ENCODE data around the gene CMPK1. TPM values are rescaled to one million over a fixed set of nuclear protein-coding genes. Genes with fewer than 3 reads are reported as not detected.

CMPK1 gene
- total and polyA plus RNA-seq, 2 of the 4 experiments (the other 2 are of a cell fraction), result 23.1 to 31.9 TPM

DNA sequence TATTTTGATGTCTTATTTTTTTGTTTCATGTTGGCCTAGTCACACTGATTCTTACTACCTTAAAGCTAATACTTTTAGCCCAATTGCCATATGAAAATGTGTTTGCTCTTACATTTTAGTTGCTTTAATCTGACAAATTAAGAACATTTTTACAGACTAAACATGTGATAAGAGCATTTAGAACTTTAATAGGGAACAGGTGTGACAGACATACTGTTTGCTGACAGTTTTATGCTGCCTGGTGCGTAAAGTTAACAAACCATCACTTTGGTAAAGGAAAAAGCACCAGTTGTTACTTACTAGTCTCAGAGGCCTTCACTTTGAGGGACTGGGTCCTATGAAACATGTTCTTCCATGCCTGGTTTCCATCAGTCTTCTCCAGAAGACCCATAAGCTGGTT is 14.7 kb downstream of the CMPK1 start:
- Histone ChIP-seq H2AK5ac (ENCODE audit: low read depth, low read length) (no peak overlapping the region), H3K23ac (ENCODE audit: low read depth, low read length) (no peak overlapping the region), H2AFZ (replicated peaks; ENCODE audit: low read length, poor library complexity) (no peak overlapping the region), H2BK20ac (ENCODE audit: low read depth, low read length) (no peak overlapping the region), H3K4me3 (ENCODE audit: insufficient read depth, low read depth, low read length) (no peak overlapping the region), H3K9me3 (ENCODE audit: control insufficient read depth, insufficient read depth, low read length) (no peaks in the 10 kb centered on the region), H3K56ac (ENCODE audit: extremely low read depth, insufficient read depth, low read length) (no peak overlapping the region), H2BK15ac (ENCODE audit: low read depth, low read length) (no peak overlapping the region), H4K91ac (ENCODE audit: insufficient read depth, low read depth, low read length) (no peak overlapping the region), H3K4me2 (ENCODE audit: low read depth, low read length) (no peak overlapping the region), H3K27ac (ENCODE audit: insufficient read depth, low read length) (no peak overlapping the region), H2BK5ac (ENCODE audit: low read depth, low read length, poor library complexity, severe bottlenecking) (no peak overlapping the region), H4K5ac (ENCODE audit: low read depth, low read length) (no peak overlapping the region), H2AK9ac (replicated peaks; ENCODE audit: low read depth, low read length, poor library complexity) (no peak overlapping the region), H3K4me1 (ENCODE audit: control insufficient read depth, insufficient read depth, low read length) (no peaks in the 10 kb centered on the region; the same call in 1 of the 2 replicates), H4K8ac (ENCODE audit: low read depth in 2 of 2, low read length in 2 of 2) (no peak overlapping the region), H3K9ac (ENCODE audit: low read depth, low read length) (no peak overlapping the region), H3K9me1 (ENCODE audit: insufficient read depth, low read length) (peaks cover 8% of the 10 kb centered on the region), H3K27me3 (ENCODE audit: control insufficient read depth, insufficient read depth, low read length) (no peaks in the 10 kb centered on the region), H3K18ac (ENCODE audit: low read depth, low read length) (no peak overlapping the region), H3K79me1 (ENCODE audit: low read depth in 1 of 2, low read length in 2 of 2) (peaks cover 15 to 60% of the 10 kb centered on the region in 2 experiments), H4K20me1 (ENCODE audit: insufficient read depth, low read length) (peaks cover 9% of the 10 kb centered on the region), H3K14ac (replicated peaks; ENCODE audit: low read depth, low read length) (no peak overlapping the region), H2BK120ac (ENCODE audit: low read depth, low read length) (no peak overlapping the region), H3K4ac (ENCODE audit: low read depth, low read length) (no peak overlapping the region), H3K36me3 (ENCODE audit: control insufficient read depth, insufficient read depth, low read length) (no peaks in the 10 kb centered on the region; the same call in 1 of the 2 replicates)
- TF ChIP-seq SMC3 (IDR thresholded peaks at IDR 0.05; ENCODE audit: low read depth, low read length) (no peak), POLR2A (IDR thresholded peaks at IDR 0.05; ENCODE audit: low read depth, low read length) (no peak), MXI1 (IDR thresholded peaks at IDR 0.05; ENCODE audit: borderline replicate concordance, low read depth, low read length) (no peak)
- TF ChIP-seq, protein P1, sequence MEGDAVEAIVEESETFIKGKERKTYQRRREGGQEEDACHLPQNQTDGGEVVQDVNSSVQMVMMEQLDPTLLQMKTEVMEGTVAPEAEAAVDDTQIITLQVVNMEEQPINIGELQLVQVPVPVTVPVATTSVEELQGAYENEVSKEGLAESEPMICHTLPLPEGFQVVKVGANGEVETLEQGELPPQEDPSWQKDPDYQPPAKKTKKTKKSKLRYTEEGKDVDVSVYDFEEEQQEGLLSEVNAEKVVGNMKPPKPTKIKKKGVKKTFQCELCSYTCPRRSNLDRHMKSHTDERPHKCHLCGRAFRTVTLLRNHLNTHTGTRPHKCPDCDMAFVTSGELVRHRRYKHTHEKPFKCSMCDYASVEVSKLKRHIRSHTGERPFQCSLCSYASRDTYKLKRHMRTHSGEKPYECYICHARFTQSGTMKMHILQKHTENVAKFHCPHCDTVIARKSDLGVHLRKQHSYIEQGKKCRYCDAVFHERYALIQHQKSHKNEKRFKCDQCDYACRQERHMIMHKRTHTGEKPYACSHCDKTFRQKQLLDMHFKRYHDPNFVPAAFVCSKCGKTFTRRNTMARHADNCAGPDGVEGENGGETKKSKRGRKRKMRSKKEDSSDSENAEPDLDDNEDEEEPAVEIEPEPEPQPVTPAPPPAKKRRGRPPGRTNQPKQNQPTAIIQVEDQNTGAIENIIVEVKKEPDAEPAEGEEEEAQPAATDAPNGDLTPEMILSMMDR (conservative IDR thresholded peaks at IDR 0.05; ENCODE audit: low read depth, low read length), result no peak
- DNase-seq, result no peak
- no peak for ATAC-seq (ENCODE audit: low read depth)
- intact Hi-C loops (cut with micrococcal nuclease), result no loop called here
- ChIA-PET CTCF (interaction anchor here (0.6 to 1.2 kb wide), 5 partner anchors 10 to 660 kb away, joined by 3 to 8 read pairs (median 3); no protein-coding TSS in a partner anchor), POLR2A (ENCODE audit: unreplicated experiment) (interaction anchor here (0.6 kb wide), 1 partner anchor 8 kb away, joined by 3 read pairs; no protein-coding TSS in a partner anchor)
- in situ Hi-C loops (cut with MboI; ENCODE audit: low sequenced_read_pairs), result no loop called here
- no TSS peak for BruUV-seq (replicated peaks)
- dilution Hi-C loops (cut with HindIII; ENCODE audit: low sequenced_read_pairs, unreplicated experiment), result no loop called here
- no CpG with 5 or more reads among the region's 1 CpG for WGBS, 2 experiments (ENCODE audit: extremely low coverage in 2 of 2, insufficient read length in 1 of 2)
